Brain microvascular endothelial cell (primary cell): ENCODE results near the gene ITPKC.
"Not testable (repeated sequence)": the region's sequence is repeated elsewhere in the genome, so short reads cannot be mapped to it uniquely, and the experiment has no call there.

ENCODE experiments used
- DNase-seq: peaks from one replicate; pipeline ENCODE4 v3.0.0-alpha.2; 2020
- H3K27ac ChIP-seq: fragments of 250-450 bp; sonication (Bioruptor Pico); 2 replicates; pipeline ENCODE4 v1.5.1; 2020; ENCODE audit warnings: mild to moderate bottlenecking, moderate library complexity
- H3K27me3 ChIP-seq: fragments of 250-450 bp; sonication (Bioruptor Pico); replicated peaks from 2 replicates; pipeline ENCODE4 v1.5.1; 2020; ENCODE audit warnings: mild to moderate bottlenecking
- H3K36me3 ChIP-seq: fragments of 250-450 bp; sonication (Bioruptor Pico); replicated peaks from 2 replicates; pipeline ENCODE4 v1.5.1; 2020; ENCODE audit warnings: mild to moderate bottlenecking
- H3K4me3 ChIP-seq: 2 replicates; pipeline ENCODE4 v1.5.1; 2011; ENCODE audit warnings: low read depth, mild to moderate bottlenecking, control low read depth, low read length, moderate library complexity
- in situ Hi-C: cut with HindIII; loops from 2 replicates; pipeline ENCODE4 v1.10.0; 2017; ENCODE audit warnings: low sequenced_read_pairs, low pct_ligation_motif_present
- TF ChIP-seq, protein P1 (sequence below): IDR thresholded peaks from 2 replicates; pipeline ENCODE4 v1.5.1; 2011; ENCODE audit warnings: low read depth, mild to moderate bottlenecking, moderate library complexity, low read length, control low read depth, inconsistent platforms; ENCODE audit errors: missing control alignments

Gene ITPKC

DNA sequence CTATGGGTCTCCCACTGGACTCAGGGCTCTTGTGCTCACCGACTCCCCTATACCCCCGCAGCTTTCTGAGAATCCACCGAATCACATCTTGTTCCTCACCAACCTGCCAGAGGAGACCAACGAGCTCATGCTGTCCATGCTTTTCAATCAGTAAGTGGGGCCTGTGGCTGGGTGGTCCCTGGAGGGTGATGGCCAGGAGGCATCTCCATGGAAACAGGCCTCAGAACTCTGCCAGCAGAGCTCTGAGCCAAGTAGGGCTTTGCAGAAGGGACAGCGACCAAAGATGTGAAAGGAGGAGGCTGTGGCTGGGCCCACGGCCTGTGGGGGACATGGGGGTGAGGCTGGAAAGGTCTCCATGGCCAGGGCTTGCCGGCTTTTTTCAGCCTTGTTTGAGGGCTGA is 46.6 kb downstream of the ITPKC start:
- peaks cover 75% of the 10 kb centered on the region for H3K36me3 ChIP-seq
- in situ Hi-C loops, result no loop called here
- no peak for DNase-seq

GRCh38 chr19:40763963-40764362 is 47.1 kb downstream of the ITPKC start:
- TF ChIP-seq, protein P1, sequence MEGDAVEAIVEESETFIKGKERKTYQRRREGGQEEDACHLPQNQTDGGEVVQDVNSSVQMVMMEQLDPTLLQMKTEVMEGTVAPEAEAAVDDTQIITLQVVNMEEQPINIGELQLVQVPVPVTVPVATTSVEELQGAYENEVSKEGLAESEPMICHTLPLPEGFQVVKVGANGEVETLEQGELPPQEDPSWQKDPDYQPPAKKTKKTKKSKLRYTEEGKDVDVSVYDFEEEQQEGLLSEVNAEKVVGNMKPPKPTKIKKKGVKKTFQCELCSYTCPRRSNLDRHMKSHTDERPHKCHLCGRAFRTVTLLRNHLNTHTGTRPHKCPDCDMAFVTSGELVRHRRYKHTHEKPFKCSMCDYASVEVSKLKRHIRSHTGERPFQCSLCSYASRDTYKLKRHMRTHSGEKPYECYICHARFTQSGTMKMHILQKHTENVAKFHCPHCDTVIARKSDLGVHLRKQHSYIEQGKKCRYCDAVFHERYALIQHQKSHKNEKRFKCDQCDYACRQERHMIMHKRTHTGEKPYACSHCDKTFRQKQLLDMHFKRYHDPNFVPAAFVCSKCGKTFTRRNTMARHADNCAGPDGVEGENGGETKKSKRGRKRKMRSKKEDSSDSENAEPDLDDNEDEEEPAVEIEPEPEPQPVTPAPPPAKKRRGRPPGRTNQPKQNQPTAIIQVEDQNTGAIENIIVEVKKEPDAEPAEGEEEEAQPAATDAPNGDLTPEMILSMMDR, result no peak
- no peak for DNase-seq

More for the DNA sequence above, 46.6 kb downstream of the ITPKC start:
- Histone ChIP-seq H3K4me3 (no peak overlapping the region), H3K27ac (no peak overlapping the region), H3K27me3 (no peaks in the 10 kb centered on the region)
- TF ChIP-seq, protein P1, result no peak

DNA sequence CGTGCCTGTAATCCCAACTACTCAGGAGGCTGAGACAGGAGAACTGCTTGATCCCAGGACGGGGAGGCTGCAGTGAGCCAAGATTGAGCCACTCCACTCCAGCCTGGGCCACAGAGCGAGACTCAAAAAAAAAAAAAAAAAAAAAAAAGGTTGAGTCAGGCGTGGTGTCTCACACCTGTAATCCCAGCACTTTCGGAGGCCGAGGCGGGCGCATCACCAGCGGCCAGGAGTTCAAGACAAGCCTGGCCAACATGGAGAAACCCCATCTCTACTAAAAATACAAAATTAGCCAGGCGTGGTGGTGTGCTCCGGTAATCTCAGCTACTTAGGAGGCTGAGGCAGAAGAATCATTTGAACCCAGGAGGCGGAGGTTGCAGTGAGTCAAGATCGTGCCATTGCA is 49.5 kb downstream of the ITPKC start:
- H3K4me3 ChIP-seq, DNase-seq, in situ Hi-C loops, H3K27me3 ChIP-seq, H3K27ac ChIP-seq: not testable (repeated sequence)
- H3K36me3 ChIP-seq, result peaks cover 51% of the 10 kb centered on the region

More at GRCh38 chr19:40763963-40764362, 47.1 kb downstream of the ITPKC start:
- H3K27me3 ChIP-seq, result no peaks in the 10 kb centered on the region
- no peak overlapping the region for H3K4me3 ChIP-seq
- in situ Hi-C loops, result no loop called here
- peaks cover 71% of the 10 kb centered on the region for H3K36me3 ChIP-seq
- no peak overlapping the region for H3K27ac ChIP-seq

GRCh38 chr19:40768869-40769268 is 52.0 kb downstream of the ITPKC start:
- in situ Hi-C loops, result no loop called here
- no peak for DNase-seq
- peaks cover 27% of the 10 kb centered on the region for H3K36me3 ChIP-seq
- TF ChIP-seq, protein P1, result no peak
- no peak overlapping the region for H3K4me3 ChIP-seq
- no peaks in the 10 kb centered on the region for H3K27me3 ChIP-seq
- H3K27ac ChIP-seq, result no peak overlapping the region

GRCh38 chr19:40771101-40771862 is 54.4 kb downstream of the ITPKC start:
- DNase-seq, H3K4me3 ChIP-seq, H3K36me3 ChIP-seq, H3K27ac ChIP-seq, in situ Hi-C loops, H3K27me3 ChIP-seq: not testable (repeated sequence)

- in situ Hi-C loops, result no loop called here
- Histone ChIP-seq H3K27me3 (no peaks in the 10 kb centered on the region), H3K4me3 (peak within 1 kb of the TSS; percentile 37), H3K36me3 (no peaks in the 10 kb centered on the region), H3K27ac (no peak within 1 kb of the TSS)
- DNase-seq, result no peak
- TF ChIP-seq, protein P1, result no peak
Observed at GRCh38 chr19:40774916-40775631, 58.2 kb downstream of the ITPKC start, which contains the start of gene MIA. Gene MIA, plus strand, starts transcription at chr19:40775521. Its CDS starts 22 bp downstream, at chr19:40775543.
